Stimulated activated CD4-positive, alpha-beta T cell treated with anti-CD3 and anti-CD28 coated beads, Interleukin-15, amount 100 ng/mL, for 24 hours (primary cell): ENCODE results near the gene SLC16A10.
"Not testable (repeated sequence)": the region's sequence is repeated elsewhere in the genome, so short reads cannot be mapped to it uniquely, and the experiment has no call there.

ENCODE experiments used
- DNase-seq: peaks from one replicate; pipeline ENCODE4 v3.0.0-alpha.2; 2020

The SLC16A10 gene

GRCh38 chr6:111087106-111087835, at the start of gene SLC16A10:
TSS of gene SLC16A10 (plus strand) at chr6:111087503. CDS start at chr6:111087753, 250 bp downstream.
- DNase-seq, result peak; percentile 86

GRCh38 chr6:111038534-111039252, 48.6 kb upstream of the SLC16A10 start:
- DNase-seq, result peak; percentile 26

- no peak for DNase-seq
Measured at GRCh38 chr6:111041917-111042316, 45.4 kb upstream of the SLC16A10 start.

- DNase-seq, result no peak
Measured at GRCh38 chr6:111047244-111047643, 40.1 kb upstream of the SLC16A10 start.

GRCh38 chr6:111050261-111051023, 36.9 kb upstream of the SLC16A10 start:
- DNase-seq, result no peak

GRCh38 chr6:111052171-111052570, 35.1 kb upstream of the SLC16A10 start:
- no peak for DNase-seq

- DNase-seq, result no peak
Measured at GRCh38 chr6:111057074-111057752, 30.1 kb upstream of the SLC16A10 start.

- no peak for DNase-seq
Measured at GRCh38 chr6:111061508-111061907, 25.8 kb upstream of the SLC16A10 start.

- not testable (repeated sequence) for DNase-seq
Measured at GRCh38 chr6:111061985-111062384, 25.3 kb upstream of the SLC16A10 start.

GRCh38 chr6:111062860-111063259, 24.4 kb upstream of the SLC16A10 start:
- not testable (repeated sequence) for DNase-seq

GRCh38 chr6:111068109-111068865, 19.0 kb upstream of the SLC16A10 start:
- DNase-seq, result no peak

- no peak for DNase-seq
Measured at GRCh38 chr6:111068866-111069234, 18.5 kb upstream of the SLC16A10 start.

- no peak for DNase-seq
Measured at GRCh38 chr6:111069382-111070104, 17.8 kb upstream of the SLC16A10 start.

- no peak for DNase-seq
Measured at GRCh38 chr6:111070105-111071005, 16.9 kb upstream of the SLC16A10 start.

- no peak for DNase-seq
Measured at GRCh38 chr6:111072801-111073360, 14.4 kb upstream of the SLC16A10 start.

- no peak for DNase-seq
Measured at GRCh38 chr6:111074311-111074710, 13.0 kb upstream of the SLC16A10 start.

- no peak for DNase-seq
Measured at GRCh38 chr6:111076024-111076695, 11.1 kb upstream of the SLC16A10 start.

- DNase-seq, result no peak
Measured at GRCh38 chr6:111080698-111081097, 6.6 kb upstream of the SLC16A10 start.

- no peak for DNase-seq
Measured at GRCh38 chr6:111086685-111087084, 618 bp upstream of the SLC16A10 start.
